ENCODE results near the gene DENND1C. TPM values are rescaled to one million over a fixed set of nuclear protein-coding genes. Genes with fewer than 3 reads are reported as not detected.
A peak's percentile ranks its signal among the peaks of the same experiment; 100 is the strongest.

The DENND1C gene
- total RNA-seq, 4 donors from 2014 or later: 1.4 to 2.1 TPM; not detected in 2

DNA sequence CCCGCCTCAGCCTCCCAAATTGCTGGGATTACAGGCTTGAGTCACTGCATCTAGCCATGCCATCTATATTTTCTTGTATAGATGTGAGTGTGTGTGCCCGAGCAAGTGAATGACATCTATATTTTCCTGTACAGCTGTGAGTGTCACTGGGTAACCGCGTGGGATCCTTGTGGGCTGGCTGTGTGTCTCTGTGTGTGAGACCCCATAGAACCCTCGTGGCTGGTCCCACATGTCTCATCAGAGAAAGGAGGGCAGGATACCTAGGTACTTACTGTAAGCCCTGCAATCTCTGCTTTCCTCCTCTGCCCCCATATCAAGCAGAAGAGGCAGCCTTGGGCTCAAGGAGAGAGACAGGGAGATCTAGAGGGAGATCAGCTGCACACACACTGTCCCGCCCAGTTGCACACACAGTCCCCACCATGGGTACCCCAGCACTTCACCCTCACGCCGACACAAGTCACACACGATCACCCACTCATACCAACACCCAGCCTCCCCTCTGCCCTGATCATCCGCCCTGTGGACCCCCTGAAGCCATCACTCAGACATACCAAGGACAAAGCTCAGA is 655 bp downstream of the DENND1C start:
- Histone ChIP-seq H3K27me3 (peaks cover under 1 to 12% of the 10 kb centered on the region in 2 donors), H3K9me3 (no peaks in the 10 kb centered on the region), H3K27ac (no peak overlapping the region), H3K36me3 (no peaks in the 10 kb centered on the region), H3K4me1 (peaks cover 0 to 12% of the 10 kb centered on the region in 2 donors), H3K4me3 (no peak overlapping the region)
- TF ChIP-seq, protein P1, sequence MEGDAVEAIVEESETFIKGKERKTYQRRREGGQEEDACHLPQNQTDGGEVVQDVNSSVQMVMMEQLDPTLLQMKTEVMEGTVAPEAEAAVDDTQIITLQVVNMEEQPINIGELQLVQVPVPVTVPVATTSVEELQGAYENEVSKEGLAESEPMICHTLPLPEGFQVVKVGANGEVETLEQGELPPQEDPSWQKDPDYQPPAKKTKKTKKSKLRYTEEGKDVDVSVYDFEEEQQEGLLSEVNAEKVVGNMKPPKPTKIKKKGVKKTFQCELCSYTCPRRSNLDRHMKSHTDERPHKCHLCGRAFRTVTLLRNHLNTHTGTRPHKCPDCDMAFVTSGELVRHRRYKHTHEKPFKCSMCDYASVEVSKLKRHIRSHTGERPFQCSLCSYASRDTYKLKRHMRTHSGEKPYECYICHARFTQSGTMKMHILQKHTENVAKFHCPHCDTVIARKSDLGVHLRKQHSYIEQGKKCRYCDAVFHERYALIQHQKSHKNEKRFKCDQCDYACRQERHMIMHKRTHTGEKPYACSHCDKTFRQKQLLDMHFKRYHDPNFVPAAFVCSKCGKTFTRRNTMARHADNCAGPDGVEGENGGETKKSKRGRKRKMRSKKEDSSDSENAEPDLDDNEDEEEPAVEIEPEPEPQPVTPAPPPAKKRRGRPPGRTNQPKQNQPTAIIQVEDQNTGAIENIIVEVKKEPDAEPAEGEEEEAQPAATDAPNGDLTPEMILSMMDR (IDR thresholded peaks at IDR 0.05): no peak
- TF ChIP-seq POLR2A (IDR thresholded peaks at IDR 0.05): no peak
- DNase-seq: no peak
- intact Hi-C loops (cut with DNase I; ENCODE audit: low total_unique reads): no loop called here

DNA sequence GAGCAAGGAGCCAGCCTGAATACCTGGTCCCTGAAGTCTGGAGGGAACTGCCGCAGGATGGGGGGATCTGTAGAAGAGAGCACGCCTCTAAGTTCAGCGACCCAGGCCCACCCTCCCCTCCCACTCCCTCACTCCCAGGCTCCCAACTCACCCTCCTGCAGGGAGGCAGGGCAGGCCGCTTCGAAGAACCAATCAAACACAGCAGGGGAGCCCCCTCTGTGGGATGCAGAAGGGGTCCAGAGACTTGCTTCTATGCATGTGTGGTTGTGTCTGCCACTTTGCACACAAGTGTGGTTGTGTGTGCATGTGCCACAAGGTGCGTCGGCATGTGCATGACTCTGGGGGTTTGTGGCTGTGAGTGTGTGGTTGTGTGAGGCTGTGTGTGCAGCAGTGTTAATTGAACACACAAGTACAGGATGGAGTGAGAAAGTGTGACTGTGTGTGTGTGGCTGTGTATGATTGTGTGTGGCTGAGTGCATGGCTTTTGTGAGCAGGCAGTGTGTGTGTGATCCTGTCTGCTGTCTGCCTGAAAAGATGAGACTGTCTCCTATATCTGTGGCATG is 1.7 kb downstream of the DENND1C start:
- Histone ChIP-seq H3K4me1 (peaks cover 0 to 14% of the 10 kb centered on the region in 2 donors), H3K27ac (no peak overlapping the region), H3K36me3 (no peaks in the 10 kb centered on the region), H3K9me3 (no peaks in the 10 kb centered on the region), H3K27me3 (peaks cover 4 to 22% of the 10 kb centered on the region in 2 donors), H3K4me3 (no peak overlapping the region)
- no peak for DNase-seq
- intact Hi-C loops (cut with DNase I; ENCODE audit: low total_unique reads): no loop called here
- no peak for TF ChIP-seq POLR2A (IDR thresholded peaks at IDR 0.05)
- TF ChIP-seq, protein P1 (IDR thresholded peaks at IDR 0.05): no peak

DNA sequence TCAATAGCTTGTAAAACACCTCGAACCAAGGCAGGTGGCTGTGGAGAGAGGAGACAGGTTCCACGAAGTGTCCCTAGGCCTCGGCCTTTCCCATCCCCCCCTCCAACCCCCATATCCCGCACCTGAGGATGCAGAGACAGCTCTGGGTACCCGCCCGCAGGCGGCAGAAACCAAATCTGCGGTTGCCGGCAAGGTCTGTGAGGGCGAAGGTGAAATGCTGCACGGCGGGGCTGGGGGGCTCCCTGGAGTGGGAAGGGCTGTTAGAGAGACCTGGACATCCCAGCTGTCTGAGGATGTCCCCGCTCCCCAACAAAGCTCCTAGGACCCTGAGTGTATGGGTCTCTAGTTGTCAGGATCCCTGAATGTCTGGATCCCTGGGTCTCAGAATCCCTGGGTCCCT is 2.8 kb downstream of the DENND1C start:
- peaks cover 0 to 14% of the 10 kb centered on the region in 2 donors for H3K4me1 ChIP-seq
- no peak for TF ChIP-seq POLR2A (IDR thresholded peaks at IDR 0.05)
- TF ChIP-seq, protein P1 (IDR thresholded peaks at IDR 0.05): no peak
- H3K36me3 ChIP-seq: no peaks in the 10 kb centered on the region
- H3K27me3 ChIP-seq: peaks cover 4 to 22% of the 10 kb centered on the region in 2 donors
- H3K9me3 ChIP-seq: no peaks in the 10 kb centered on the region
- H3K27ac ChIP-seq: no peak overlapping the region
- intact Hi-C loops (cut with DNase I; ENCODE audit: low total_unique reads): no loop called here
- no peak for DNase-seq
- no peak overlapping the region for H3K4me3 ChIP-seq

DNA sequence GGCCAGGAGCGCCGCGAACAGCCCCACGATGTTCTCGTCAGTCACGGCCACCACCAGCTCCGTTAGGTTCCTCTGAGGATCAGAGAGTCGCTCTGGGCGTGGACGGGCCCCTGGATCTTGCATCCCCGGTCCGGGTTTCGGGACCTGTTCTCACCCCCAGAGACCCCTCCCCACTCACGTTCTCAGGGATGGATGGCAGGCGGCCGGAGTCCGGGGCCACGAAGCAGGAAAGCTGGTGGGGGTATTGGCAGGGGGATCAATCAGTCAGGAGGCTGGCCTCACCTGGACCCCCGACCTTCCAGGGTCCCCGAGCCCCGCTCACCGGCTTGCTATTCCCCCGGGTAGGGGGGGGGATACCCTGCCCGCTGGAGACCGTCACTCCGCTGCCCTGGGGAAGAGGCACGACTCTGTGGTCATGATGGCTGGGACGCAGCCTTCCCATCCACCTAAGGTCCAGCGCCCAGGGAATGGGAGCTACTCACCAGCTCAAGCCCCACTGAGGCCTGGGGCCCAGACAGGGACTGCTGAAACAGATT is 4.6 kb downstream of the DENND1C start:
- peaks cover 4 to 22% of the 10 kb centered on the region in 2 donors for H3K27me3 ChIP-seq
- H3K4me1 ChIP-seq: peaks cover 0 to 14% of the 10 kb centered on the region in 2 donors
- TF ChIP-seq, protein P1 (IDR thresholded peaks at IDR 0.05): no peak
- TF ChIP-seq POLR2A (IDR thresholded peaks at IDR 0.05): no peak
- no peaks in the 10 kb centered on the region for H3K9me3 ChIP-seq
- intact Hi-C loops (cut with DNase I; ENCODE audit: low total_unique reads): no loop called here
- no peak for DNase-seq
- no peak overlapping the region for H3K4me3 ChIP-seq
- no peak overlapping the region for H3K27ac ChIP-seq
- H3K36me3 ChIP-seq: no peaks in the 10 kb centered on the region

DNA sequence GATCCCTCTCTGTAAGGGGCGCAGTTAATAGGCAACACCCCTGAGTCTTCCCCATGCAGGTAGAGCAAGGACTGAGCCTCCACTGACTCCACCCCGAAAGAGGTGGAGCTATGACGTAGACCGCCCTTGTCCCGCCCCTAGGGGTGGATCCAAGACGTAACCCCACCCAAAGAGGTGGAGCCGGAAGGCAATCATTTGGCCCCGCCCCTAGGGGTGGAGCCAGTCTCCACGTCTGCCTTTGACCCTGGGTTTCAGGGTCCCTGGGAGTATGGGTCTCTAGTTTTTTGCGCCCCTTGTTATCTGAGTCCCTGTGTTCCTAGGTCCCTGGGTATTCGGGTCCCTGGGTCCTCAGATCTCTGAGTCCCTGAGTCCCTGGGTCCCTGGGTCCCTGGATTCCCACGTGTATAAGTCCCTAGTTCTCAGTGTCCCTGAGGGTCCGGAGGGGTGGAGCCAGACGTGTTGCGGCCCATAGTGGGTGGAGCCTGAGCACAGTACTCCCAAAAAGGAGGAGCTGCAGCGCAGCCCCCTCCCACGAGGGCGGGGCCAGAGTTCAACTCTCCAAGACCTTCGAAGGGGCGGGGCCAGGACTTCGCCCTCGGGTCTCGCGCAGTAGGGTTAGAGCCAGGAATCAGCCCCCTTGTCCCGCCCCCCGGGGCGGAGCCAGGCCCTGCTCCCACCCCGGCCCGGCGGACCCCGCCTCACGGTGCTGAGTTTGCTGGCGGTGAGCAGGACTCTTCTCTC is 5.3 kb downstream of the DENND1C start:
- Histone ChIP-seq H3K36me3 (no peaks in the 10 kb centered on the region), H3K4me3 (no peak overlapping the region), H3K9me3 (no peaks in the 10 kb centered on the region), H3K27me3 (peaks cover 4 to 22% of the 10 kb centered on the region in 2 donors), H3K27ac (no peak overlapping the region), H3K4me1 (peaks cover 0 to 14% of the 10 kb centered on the region in 2 donors)
- DNase-seq: peak in 1 of 2 donors; percentile 31
- no peak for TF ChIP-seq POLR2A (IDR thresholded peaks at IDR 0.05)
- TF ChIP-seq, protein P1 (IDR thresholded peaks at IDR 0.05): no peak
- intact Hi-C loops (cut with DNase I; ENCODE audit: low total_unique reads): no loop called here
